PFSK-1 (cell line): Measurements from ENCODE around the gene MAPK12.

Experiments
- POLR2AphosphoS5 ChIP-seq: IDR thresholded peaks from 2 replicates; pipeline ENCODE4 v1.6.1; 2012; ENCODE audit warnings: low read depth, mild to moderate bottlenecking, control low read depth, low read length, moderate library complexity
- SIN3A ChIP-seq: IDR thresholded peaks from 2 replicates; pipeline ENCODE4 v1.6.1; 2012; ENCODE audit warnings: mild to moderate bottlenecking, low read length, moderate library complexity, borderline replicate concordance; ENCODE audit not compliant: insufficient read depth
- TAF1 ChIP-seq: IDR thresholded peaks from 2 replicates; pipeline ENCODE4 v1.6.1; 2012; ENCODE audit warnings: low read length, control low read depth, borderline replicate concordance; ENCODE audit not compliant: insufficient read depth
- TF ChIP-seq, protein P1 (sequence below), 2 experiments: IDR thresholded peaks; 2 replicates each; pipeline versions ENCODE4 v1.6.1 to v1.8.0; 2011 to 2012; ENCODE audit warnings: low read depth in 2 of 2, low read length in 2 of 2, control low read depth in 1 of 2, inconsistent platforms in 1 of 2, mild to moderate bottlenecking in 1 of 2, moderate library complexity in 1 of 2; ENCODE audit not compliant: insufficient read depth in 1 of 2

DNA sequence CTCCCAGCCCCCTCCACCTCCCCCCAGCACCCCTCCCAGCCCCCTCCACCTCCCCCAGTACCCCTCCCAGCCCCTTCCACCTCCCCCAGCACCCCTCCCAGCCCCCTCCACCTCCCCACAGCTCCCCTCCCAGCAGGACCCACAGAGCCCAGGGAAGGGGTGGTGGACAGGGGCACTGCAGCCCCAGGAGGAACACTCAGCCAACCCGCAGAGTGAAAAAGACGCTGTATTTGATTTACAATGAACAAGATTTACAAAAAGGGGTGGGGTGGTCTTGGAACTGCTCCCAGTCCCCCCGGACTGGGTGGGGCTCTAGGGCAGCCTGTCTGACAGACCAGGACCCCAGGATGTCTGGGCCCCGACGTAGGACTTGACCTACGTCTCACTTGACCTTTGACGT, 13.3 kb upstream of the MAPK12 start:
- TF ChIP-seq POLR2AphosphoS5, result no peak
- TF ChIP-seq TAF1, result no peak
- TF ChIP-seq, protein P1, sequence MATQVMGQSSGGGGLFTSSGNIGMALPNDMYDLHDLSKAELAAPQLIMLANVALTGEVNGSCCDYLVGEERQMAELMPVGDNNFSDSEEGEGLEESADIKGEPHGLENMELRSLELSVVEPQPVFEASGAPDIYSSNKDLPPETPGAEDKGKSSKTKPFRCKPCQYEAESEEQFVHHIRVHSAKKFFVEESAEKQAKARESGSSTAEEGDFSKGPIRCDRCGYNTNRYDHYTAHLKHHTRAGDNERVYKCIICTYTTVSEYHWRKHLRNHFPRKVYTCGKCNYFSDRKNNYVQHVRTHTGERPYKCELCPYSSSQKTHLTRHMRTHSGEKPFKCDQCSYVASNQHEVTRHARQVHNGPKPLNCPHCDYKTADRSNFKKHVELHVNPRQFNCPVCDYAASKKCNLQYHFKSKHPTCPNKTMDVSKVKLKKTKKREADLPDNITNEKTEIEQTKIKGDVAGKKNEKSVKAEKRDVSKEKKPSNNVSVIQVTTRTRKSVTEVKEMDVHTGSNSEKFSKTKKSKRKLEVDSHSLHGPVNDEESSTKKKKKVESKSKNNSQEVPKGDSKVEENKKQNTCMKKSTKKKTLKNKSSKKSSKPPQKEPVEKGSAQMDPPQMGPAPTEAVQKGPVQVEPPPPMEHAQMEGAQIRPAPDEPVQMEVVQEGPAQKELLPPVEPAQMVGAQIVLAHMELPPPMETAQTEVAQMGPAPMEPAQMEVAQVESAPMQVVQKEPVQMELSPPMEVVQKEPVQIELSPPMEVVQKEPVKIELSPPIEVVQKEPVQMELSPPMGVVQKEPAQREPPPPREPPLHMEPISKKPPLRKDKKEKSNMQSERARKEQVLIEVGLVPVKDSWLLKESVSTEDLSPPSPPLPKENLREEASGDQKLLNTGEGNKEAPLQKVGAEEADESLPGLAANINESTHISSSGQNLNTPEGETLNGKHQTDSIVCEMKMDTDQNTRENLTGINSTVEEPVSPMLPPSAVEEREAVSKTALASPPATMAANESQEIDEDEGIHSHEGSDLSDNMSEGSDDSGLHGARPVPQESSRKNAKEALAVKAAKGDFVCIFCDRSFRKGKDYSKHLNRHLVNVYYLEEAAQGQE (IDR thresholded peaks at IDR 0.05; ENCODE audit: insufficient read depth in 1 of 2, low read depth in 2 of 2, low read length in 2 of 2), result no peak
- no peak for TF ChIP-seq SIN3A
